Progenitor cell of endocrine pancreas (in vitro differentiated cells): ENCODE results near the gene C19orf12. TPM values are rescaled to one million over a fixed set of nuclear protein-coding genes. Genes with fewer than 3 reads are reported as not detected.
A peak's percentile ranks its signal among the peaks of the same experiment; 100 is the strongest.

Experiments used
- DNase-seq: peaks from one replicate; pipeline ENCODE4 v3.0.0; 2021; ENCODE audit warnings: low spot score; ENCODE audit not compliant: unreplicated experiment
- H3K27ac Mint-ChIP-seq: 2 replicates; pipeline ENCODE4 v1.8.0; 2021; ENCODE audit warnings: mild to moderate bottlenecking, moderate library complexity, mixed read lengths
- H3K27me3 Mint-ChIP-seq: 2 replicates; pipeline ENCODE4 v1.8.0; 2021; ENCODE audit warnings: mixed read lengths
- H3K36me3 Mint-ChIP-seq: 2 replicates; pipeline ENCODE4 v1.8.0; 2022; ENCODE audit warnings: mixed read lengths; ENCODE audit not compliant: insufficient read depth
- H3K4me1 Mint-ChIP-seq: 2 replicates; pipeline ENCODE4 v1.8.0; 2021; ENCODE audit warnings: low read depth, mixed read lengths
- H3K4me3 Mint-ChIP-seq: 2 replicates; pipeline ENCODE4 v1.8.0; 2021; ENCODE audit warnings: low read depth, mild to moderate bottlenecking, moderate library complexity, mixed read lengths
- H3K9me3 Mint-ChIP-seq: 2 replicates; pipeline ENCODE4 v1.8.0; 2021; ENCODE audit warnings: low read depth, mixed read lengths
- CTCF ChIP-seq: fragments of 200-600 bp; sonication (generic); IDR thresholded peaks from one replicate; pipeline ENCODE4 v1.5.0; 2021; ENCODE audit warnings: antibody characterized with exemption, mild to moderate bottlenecking; ENCODE audit not compliant: unreplicated experiment
- total RNA-seq: library from RNA; stranded (reverse); gene quantifications from 2 replicates; pipeline ENCODE4 v1.2.1, GENCODE V29; 2021

C19orf12 gene
- total RNA-seq, 1 donor from 2014 or later: 37.6 TPM

GRCh38 chr19:29752450-29753025, 37.5 kb upstream of the C19orf12 start:
- no peak for TF ChIP-seq CTCF
- no peak for DNase-seq
- no peaks in the 10 kb centered on the region for H3K9me3 Mint-ChIP-seq
- no peaks in the 10 kb centered on the region for H3K36me3 Mint-ChIP-seq
- H3K4me3 Mint-ChIP-seq: no peak overlapping the region
- no peaks in the 10 kb centered on the region for H3K4me1 Mint-ChIP-seq
- H3K27ac Mint-ChIP-seq: no peak overlapping the region
- peaks cover 3% of the 10 kb centered on the region for H3K27me3 Mint-ChIP-seq

- TF ChIP-seq CTCF: no peak
- H3K4me3 Mint-ChIP-seq: no peak overlapping the region
- H3K4me1 Mint-ChIP-seq: no peaks in the 10 kb centered on the region
- DNase-seq: no peak
- H3K36me3 Mint-ChIP-seq: no peaks in the 10 kb centered on the region
- no peaks in the 10 kb centered on the region for H3K9me3 Mint-ChIP-seq
- no peak overlapping the region for H3K27ac Mint-ChIP-seq
- peaks cover 3% of the 10 kb centered on the region for H3K27me3 Mint-ChIP-seq
These were observed 36.9 kb upstream of the C19orf12 start for GRCh38 chr19:29751932-29752331.

- Mint-ChIP-seq H3K4me1 (no peaks in the 10 kb centered on the region), H3K27me3 (peaks cover 3% of the 10 kb centered on the region), H3K4me3 (no peak overlapping the region), H3K36me3 (no peaks in the 10 kb centered on the region), H3K9me3 (no peaks in the 10 kb centered on the region), H3K27ac (no peak overlapping the region)
- TF ChIP-seq CTCF: no peak
- DNase-seq: no peak
These were observed 34.9 kb upstream of the C19orf12 start for GRCh38 chr19:29750001-29750400.

- TF ChIP-seq CTCF: no peak
- Mint-ChIP-seq H3K27ac (no peak overlapping the region), H3K4me1 (no peaks in the 10 kb centered on the region), H3K9me3 (no peaks in the 10 kb centered on the region), H3K27me3 (peaks cover 3% of the 10 kb centered on the region), H3K4me3 (no peak overlapping the region), H3K36me3 (no peaks in the 10 kb centered on the region)
- DNase-seq: no peak
These were observed 34.2 kb upstream of the C19orf12 start for GRCh38 chr19:29748996-29749849.

GRCh38 chr19:29745253-29745652, 30.2 kb upstream of the C19orf12 start:
- TF ChIP-seq CTCF: peak; percentile 45
- no peaks in the 10 kb centered on the region for H3K4me1 Mint-ChIP-seq
- no peak for DNase-seq
- H3K9me3 Mint-ChIP-seq: no peaks in the 10 kb centered on the region
- H3K4me3 Mint-ChIP-seq: no peak overlapping the region
- H3K27me3 Mint-ChIP-seq: peaks cover 16% of the 10 kb centered on the region
- no peaks in the 10 kb centered on the region for H3K36me3 Mint-ChIP-seq
- H3K27ac Mint-ChIP-seq: no peak overlapping the region
